ENCODE data around the gene DDX46.
"Not testable (repeated sequence)": the region's sequence is repeated elsewhere in the genome, so short reads cannot be mapped to it uniquely, and the experiment has no call there.

The DDX46 gene

DNA sequence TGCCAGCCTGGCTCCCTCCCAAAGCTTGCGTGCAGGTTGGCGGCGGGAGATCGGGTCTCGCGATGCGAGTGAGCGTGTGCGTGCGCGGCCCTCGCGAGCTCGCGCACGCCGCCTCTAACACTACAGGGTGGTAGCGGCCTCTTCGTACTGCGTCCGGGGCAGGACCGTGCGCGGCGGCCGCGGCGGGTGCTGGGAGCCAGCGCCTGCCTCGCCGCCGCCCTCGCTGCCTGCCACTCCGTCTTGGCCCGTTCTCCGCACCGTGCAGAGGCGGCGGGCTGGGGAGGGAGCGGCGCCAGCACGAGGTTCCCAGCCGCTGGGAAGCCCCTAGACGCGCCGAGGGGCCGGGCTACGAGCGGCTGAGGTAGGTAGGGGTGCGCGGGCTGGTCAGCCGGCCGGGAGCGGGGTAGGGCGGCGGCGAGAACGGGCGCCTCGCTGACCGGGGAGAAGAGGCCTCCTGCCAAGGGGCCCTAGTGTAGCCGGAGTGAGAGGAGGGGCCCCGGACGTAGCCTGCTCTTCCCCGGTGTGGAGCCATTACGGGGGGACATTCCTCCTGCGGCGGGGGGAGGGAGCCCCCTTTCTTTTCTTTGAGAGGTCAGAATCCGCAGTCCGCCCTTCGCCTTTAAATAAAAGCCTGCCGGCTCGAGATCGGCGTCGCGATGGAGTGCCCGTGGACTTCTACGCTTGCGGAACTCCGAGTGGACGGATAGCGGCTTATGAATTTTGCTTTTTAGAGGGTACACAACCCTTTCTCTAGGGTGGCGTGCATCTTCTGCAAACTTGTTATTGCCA lies 87.5 kb downstream of the DDX46 start, which contains the start of gene C5orf24:
C5orf24 (plus strand) TSS at position 117 of the 789 bp plus-strand sequence. CDS start 8,933 bp downstream, outside the sequence.
- peak within 1 kb of the TSS; percentile 97 for H3K27ac ChIP-seq
- TF ChIP-seq, protein P1, sequence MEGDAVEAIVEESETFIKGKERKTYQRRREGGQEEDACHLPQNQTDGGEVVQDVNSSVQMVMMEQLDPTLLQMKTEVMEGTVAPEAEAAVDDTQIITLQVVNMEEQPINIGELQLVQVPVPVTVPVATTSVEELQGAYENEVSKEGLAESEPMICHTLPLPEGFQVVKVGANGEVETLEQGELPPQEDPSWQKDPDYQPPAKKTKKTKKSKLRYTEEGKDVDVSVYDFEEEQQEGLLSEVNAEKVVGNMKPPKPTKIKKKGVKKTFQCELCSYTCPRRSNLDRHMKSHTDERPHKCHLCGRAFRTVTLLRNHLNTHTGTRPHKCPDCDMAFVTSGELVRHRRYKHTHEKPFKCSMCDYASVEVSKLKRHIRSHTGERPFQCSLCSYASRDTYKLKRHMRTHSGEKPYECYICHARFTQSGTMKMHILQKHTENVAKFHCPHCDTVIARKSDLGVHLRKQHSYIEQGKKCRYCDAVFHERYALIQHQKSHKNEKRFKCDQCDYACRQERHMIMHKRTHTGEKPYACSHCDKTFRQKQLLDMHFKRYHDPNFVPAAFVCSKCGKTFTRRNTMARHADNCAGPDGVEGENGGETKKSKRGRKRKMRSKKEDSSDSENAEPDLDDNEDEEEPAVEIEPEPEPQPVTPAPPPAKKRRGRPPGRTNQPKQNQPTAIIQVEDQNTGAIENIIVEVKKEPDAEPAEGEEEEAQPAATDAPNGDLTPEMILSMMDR (conservative IDR thresholded peaks at IDR 0.05): no peak

DNA sequence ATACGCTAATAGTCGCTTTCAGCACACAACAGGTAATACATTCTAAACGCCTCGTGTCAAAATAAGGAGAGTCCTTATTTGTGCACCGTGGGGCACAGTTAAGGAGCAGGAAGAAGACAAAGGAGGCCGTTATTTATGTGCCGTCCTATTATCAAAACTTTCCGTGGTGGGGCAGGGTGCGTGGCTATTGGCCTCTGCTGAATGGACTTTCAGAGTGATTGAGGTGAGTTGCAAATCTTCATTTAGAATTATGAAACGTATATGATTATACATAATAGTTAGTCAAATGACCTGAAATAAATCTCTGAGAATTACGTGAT lies 88.0 kb downstream of the DDX46 start:
- H3K27ac ChIP-seq: peak overlapping the region; percentile 97
- TF ChIP-seq, protein P1 (conservative IDR thresholded peaks at IDR 0.05): no peak

DNA sequence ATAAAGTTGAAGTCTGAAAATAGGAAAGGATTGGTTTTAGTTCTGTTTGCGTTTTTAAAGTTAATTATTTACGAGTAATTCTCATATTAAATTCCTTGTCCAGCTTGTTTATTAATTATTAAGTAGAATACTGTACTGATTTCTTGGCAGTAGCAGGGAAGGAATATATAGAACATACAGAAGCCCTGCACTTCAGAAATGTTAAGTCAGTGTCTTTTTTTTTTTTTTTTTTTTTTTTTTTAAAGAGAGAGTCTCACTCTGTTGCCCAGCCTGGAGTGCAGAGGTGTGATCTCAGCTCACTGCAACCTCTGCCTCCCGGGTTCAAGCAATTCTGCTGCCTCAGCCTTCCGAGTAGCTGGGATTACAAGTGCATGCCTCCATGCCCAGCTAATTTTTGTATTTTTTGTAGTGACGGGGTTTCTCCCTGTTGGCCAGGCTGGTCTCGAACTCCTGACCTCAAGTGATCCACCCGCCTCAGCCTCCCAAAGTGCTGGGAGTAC lies 90.9 kb downstream of the DDX46 start:
- H3K27ac ChIP-seq: peak overlapping the region; percentile 97

DNA sequence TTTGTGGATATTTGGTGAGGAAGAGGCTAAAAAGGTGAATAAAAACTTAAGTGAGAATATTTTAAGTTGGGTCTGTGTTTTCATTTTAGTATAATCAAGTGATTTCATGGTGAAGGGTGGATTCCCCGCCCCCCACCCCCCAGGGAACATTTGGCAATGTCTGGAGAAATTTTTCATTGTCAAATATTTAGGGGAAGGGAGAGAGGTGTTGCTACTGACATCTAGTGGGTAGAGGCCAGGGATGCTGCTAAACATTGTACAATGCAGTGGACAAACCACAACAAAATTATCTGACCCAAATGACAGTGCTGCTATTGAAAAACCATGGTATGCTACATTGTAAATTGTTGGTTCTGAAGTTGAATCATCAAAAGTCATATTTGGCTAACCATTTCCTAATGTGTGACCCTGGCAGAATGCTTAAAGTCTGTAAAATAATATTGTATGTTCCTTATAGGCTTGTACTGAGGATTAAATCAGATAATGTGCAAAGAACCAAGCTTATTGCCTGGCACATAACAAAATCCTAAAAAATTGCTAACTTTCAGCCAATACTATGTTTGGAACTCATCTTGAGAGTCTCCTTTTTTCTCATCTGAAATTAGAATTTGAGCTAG lies 92.8 kb downstream of the DDX46 start:
- peak overlapping the region; percentile 97; the same call in 1 of the 2 replicates for H3K27ac ChIP-seq
- TF ChIP-seq, protein P1 (conservative IDR thresholded peaks at IDR 0.05): peak; percentile 82

DNA sequence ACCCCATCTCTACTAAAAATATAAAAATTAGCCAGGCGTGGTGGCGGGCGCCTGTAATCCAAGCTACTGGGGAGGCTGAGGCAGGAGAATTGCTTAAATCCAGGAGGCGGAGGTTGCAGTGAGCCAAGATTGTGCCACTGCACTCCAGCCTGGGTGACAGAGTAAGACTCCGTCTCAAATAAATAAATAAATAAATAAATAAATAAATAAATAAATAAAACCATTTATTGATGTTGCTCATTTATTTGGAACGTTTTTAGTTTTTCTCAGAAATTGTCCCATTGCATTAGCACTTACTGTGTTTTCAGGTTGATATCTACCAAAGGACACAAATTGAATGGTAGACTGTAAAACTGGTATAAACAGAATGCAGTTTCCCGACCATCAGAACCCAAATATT lies 97.9 kb downstream of the DDX46 start:
- not testable (repeated sequence) for H3K27ac ChIP-seq

DNA sequence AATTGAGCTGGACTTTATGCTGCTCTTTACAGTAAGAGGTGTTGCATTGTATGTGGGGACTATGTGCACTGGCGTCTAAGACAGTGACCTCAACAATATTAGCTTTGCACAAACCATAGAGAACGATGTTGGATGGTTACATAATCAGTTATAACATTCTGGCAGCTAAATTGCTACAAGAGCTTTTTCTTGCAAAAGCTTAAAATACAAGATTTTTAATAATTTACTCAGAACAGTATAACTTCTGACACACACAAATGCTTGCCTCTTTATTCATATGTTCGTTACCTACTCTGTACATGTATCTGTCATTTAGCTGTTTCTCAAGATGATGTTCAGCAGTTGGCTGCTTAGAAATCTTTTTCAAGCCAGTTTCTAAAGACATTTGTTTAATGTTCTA lies 98.8 kb downstream of the DDX46 start:
- TF ChIP-seq, protein P1 (conservative IDR thresholded peaks at IDR 0.05): no peak

DNA sequence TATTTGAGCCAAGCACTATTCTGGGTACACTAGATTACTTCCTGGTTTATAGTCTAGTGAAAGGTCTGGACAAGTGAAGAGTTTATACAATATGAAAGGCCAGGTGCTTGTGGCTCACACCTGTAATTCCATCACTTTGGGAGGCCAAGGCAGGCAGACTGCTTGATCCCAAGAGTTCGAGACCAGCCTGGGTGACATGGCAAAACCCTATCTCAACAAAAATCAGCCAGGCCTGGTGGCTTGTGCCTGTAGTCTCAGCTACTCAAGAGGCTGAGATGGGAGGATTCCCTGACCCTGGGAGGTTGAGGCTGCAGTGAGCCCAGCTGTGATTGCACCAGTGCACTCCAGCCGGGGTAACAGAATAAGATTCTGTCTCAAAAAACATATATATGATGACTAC lies 106.1 kb downstream of the DDX46 start:
- H3K27ac ChIP-seq: no peak overlapping the region
- TF ChIP-seq, protein P1 (conservative IDR thresholded peaks at IDR 0.05): no peak

More for the DNA sequence above, 98.8 kb downstream of the DDX46 start:
- no peak overlapping the region for H3K27ac ChIP-seq

DNA sequence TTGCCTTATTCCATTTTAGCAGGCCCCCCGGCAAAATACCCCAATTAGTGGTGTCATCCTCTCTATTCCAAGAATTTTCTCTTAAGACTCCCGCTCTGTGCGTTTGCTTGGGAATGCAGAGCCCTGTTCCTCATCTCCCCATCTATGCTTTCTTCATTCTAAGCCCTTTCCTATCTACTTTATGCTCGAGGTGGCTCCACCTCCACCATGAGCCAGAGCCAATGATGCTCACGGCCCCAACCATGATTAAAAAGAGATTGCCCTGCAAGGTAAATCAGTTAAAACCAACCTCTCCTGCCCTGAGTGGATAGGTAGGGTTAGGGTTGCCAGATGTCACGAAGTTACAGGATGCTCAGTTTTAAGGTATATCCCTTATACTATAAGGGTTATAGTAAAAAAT lies 114.9 kb downstream of the DDX46 start:
- peak overlapping the region; percentile 96 for H3K27ac ChIP-seq
- TF ChIP-seq, protein P1 (conservative IDR thresholded peaks at IDR 0.05): no peak

Data from VCaP (cell line).